Measurements from ENCODE around the gene BNIP3.
"Not testable (repeated sequence)": the region's sequence is repeated elsewhere in the genome, so short reads cannot be mapped to it uniquely, and the experiment has no call there.

The BNIP3 gene

GRCh38 chr10:131929122-131929845 lies 52.4 kb downstream of the BNIP3 start:
- DNase-seq (ENCODE audit: low read depth in 2 of 2): no peak

- no peak for DNase-seq (ENCODE audit: low read depth in 2 of 2)
Observed at GRCh38 chr10:131928248-131929095, 53.3 kb downstream of the BNIP3 start.

- no peak for DNase-seq (ENCODE audit: low read depth in 2 of 2)
Observed at GRCh38 chr10:131926743-131927595, 54.8 kb downstream of the BNIP3 start.

- no peak for DNase-seq (ENCODE audit: low read depth in 2 of 2)
Observed at GRCh38 chr10:131926253-131926652, 55.5 kb downstream of the BNIP3 start.

GRCh38 chr10:131925716-131926115 lies 56.0 kb downstream of the BNIP3 start:
- no peak for DNase-seq (ENCODE audit: low read depth in 2 of 2)

GRCh38 chr10:131925011-131925649 lies 56.6 kb downstream of the BNIP3 start:
- no peak for DNase-seq (ENCODE audit: low read depth in 2 of 2)

GRCh38 chr10:131923038-131923756 lies 58.5 kb downstream of the BNIP3 start:
- no peak for DNase-seq (ENCODE audit: low read depth in 2 of 2)

GRCh38 chr10:131921184-131921583 lies 60.5 kb downstream of the BNIP3 start:
- no peak for DNase-seq (ENCODE audit: low read depth in 2 of 2)

GRCh38 chr10:131920693-131921092 lies 61.0 kb downstream of the BNIP3 start:
- no peak for DNase-seq (ENCODE audit: low read depth in 2 of 2)

- no peak for DNase-seq (ENCODE audit: low read depth in 2 of 2)
Observed at GRCh38 chr10:131920151-131920550, 61.6 kb downstream of the BNIP3 start.

GRCh38 chr10:131919461-131919860 lies 62.3 kb downstream of the BNIP3 start:
- DNase-seq (ENCODE audit: low read depth in 2 of 2): not testable (repeated sequence)

Measured in stimulated activated CD8-positive, alpha-beta memory T cell treated with anti-CD3 and anti-CD28 coated beads, Interleukin-7, amount 100 ng/mL, for 1 hour (primary cell).